Heart left ventricle (tissue), 13 donors: ENCODE results near the gene CGB7.

Experiments used
- POLR2A ChIP-seq, 2 donors: fragments of 450-650 bp; IDR thresholded peaks; one replicate each; pipeline ENCODE4 v1.6.1; 2017; ENCODE audit warnings: antibody characterized with exemption in 2 of 2, mild to moderate bottlenecking in 2 of 2, moderate library complexity in 2 of 2
- TF ChIP-seq, protein P1 (sequence below), 12 donors: fragments of 200-600 bp; sonication (generic) in 4 of 12; IDR thresholded peaks; one replicate each; pipeline versions ENCODE4 v1.5.0 to v1.8.0; 2018 to 2022; ENCODE audit warnings: antibody characterized with exemption in 12 of 12, mild to moderate bottlenecking in 5 of 12
- donor health status: ischemic (EF 13 %, LVEDD 7.1; RV severe dilation, severe dysfunction).
- donor health status: DM: no; HTN: yes; CAD: no.
- donor health status: DM: no; HTN: no; CAD: no.
- donor health status: ischemic (EF 25% LVEDD 6.9; RV normal size, moderate dysfunction).
- donor health status: ischemic (EF 25% LVEDD 5.7; RV mildly dilated, moderate dysfunction).
- donor health status: ischemic (EF 35%, LVEDD 5.7; RV mildly dilated, moderate dysfunction).
- donor health status: nonischemic (EF 11% LVEDD 7.7; RV severe dilation, severe dysfunction).
- donor health status: DM: yes; HTN: yes; CAD: no.
- donor health status: PGD.
- donor health status: ischemic (EF 29% LVEDD 5.4; RV normal size, mild dysfunction).
- donor health status: nonischemic (EF 23%, LVEDD 6.1; RV moderate dilation, normal function).

GRCh38 chr19:49058562-49058961 is 1.0 kb upstream of the CGB7 start:
- TF ChIP-seq POLR2A (IDR thresholded peaks at IDR 0.05) = no peak
- TF ChIP-seq, protein P1, sequence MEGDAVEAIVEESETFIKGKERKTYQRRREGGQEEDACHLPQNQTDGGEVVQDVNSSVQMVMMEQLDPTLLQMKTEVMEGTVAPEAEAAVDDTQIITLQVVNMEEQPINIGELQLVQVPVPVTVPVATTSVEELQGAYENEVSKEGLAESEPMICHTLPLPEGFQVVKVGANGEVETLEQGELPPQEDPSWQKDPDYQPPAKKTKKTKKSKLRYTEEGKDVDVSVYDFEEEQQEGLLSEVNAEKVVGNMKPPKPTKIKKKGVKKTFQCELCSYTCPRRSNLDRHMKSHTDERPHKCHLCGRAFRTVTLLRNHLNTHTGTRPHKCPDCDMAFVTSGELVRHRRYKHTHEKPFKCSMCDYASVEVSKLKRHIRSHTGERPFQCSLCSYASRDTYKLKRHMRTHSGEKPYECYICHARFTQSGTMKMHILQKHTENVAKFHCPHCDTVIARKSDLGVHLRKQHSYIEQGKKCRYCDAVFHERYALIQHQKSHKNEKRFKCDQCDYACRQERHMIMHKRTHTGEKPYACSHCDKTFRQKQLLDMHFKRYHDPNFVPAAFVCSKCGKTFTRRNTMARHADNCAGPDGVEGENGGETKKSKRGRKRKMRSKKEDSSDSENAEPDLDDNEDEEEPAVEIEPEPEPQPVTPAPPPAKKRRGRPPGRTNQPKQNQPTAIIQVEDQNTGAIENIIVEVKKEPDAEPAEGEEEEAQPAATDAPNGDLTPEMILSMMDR (IDR thresholded peaks at IDR 0.05) = no peak
